GM06990 (cell line): Measurements from ENCODE around the gene MROH7.

Source experiments
- DNase-seq: peaks from one replicate; pipeline ENCODE4 v3.0.0-alpha.2; 2011; ENCODE audit not compliant: insufficient read length; ENCODE audit errors: extremely low read depth
- H3K27me3 ChIP-seq: replicated peaks from 2 replicates; pipeline ENCODE4 v1.6.0; 2011; ENCODE audit warnings: low read length; ENCODE audit not compliant: control insufficient read depth, insufficient read depth
- H3K36me3 ChIP-seq: 2 replicates; pipeline ENCODE4 v1.5.1; 2011; ENCODE audit warnings: low read length; ENCODE audit not compliant: control insufficient read depth, insufficient read depth
- H3K4me3 ChIP-seq: replicated peaks from 2 replicates; pipeline ENCODE4 v1.5.1; 2011; ENCODE audit warnings: low read depth, mild to moderate bottlenecking, control low read depth, low read length
- TF ChIP-seq, protein P1 (sequence below): IDR thresholded peaks from 2 replicates; pipeline ENCODE4 v1.5.1; 2011; ENCODE audit warnings: low read length, control low read depth, mild to moderate bottlenecking, inconsistent platforms; ENCODE audit not compliant: insufficient read depth, poor library complexity, severe bottlenecking

The MROH7 gene

DNA sequence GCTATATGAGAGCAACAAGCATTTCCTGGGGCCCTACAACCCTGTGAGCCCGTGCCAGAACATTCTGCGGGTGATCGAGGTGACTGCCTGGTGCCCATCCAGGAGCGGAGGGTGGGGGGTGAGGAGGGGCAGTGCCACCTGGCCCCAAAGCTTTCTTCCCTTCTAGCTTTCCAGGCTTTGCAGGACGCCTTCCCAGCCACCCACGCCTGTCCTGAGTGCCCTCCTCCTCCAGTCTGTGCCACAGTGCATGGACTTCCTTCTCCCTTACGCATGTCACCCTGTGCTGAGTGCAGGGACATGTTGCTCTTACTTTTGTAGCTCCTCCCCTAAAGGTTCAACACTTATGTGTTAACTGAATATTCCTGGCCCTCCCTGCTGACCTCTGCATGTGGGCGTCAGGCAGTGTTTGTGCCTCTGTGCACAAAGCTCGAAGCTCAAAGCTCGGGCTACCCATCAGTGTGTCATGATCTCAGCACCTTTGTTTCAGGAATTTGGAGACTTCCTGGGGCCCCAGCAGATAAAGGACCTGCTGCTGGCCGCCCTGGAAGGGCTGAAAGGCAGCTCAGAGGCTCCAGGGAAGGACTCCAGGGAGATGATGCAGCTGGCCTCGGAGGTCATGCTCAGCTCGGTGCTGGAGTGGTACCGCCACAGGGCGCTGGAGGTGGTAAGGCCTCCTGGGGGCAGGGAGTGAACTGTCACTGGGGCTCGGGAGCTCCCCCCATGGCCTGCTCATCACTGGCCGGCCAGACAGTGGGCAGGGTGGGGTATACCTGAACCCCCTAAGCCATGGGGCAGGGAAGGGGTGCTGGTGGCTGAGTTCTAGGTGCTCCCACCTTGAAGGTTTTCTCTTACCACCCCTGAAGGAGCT lies 37.4 kb downstream of the MROH7 start:
- TF ChIP-seq, protein P1, sequence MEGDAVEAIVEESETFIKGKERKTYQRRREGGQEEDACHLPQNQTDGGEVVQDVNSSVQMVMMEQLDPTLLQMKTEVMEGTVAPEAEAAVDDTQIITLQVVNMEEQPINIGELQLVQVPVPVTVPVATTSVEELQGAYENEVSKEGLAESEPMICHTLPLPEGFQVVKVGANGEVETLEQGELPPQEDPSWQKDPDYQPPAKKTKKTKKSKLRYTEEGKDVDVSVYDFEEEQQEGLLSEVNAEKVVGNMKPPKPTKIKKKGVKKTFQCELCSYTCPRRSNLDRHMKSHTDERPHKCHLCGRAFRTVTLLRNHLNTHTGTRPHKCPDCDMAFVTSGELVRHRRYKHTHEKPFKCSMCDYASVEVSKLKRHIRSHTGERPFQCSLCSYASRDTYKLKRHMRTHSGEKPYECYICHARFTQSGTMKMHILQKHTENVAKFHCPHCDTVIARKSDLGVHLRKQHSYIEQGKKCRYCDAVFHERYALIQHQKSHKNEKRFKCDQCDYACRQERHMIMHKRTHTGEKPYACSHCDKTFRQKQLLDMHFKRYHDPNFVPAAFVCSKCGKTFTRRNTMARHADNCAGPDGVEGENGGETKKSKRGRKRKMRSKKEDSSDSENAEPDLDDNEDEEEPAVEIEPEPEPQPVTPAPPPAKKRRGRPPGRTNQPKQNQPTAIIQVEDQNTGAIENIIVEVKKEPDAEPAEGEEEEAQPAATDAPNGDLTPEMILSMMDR: no peak
- DNase-seq: no peak
- no peaks in the 10 kb centered on the region for H3K36me3 ChIP-seq
- H3K4me3 ChIP-seq: no peak overlapping the region
- 0 out of 2 replicates have a peak, but pooled peaks cover 2% of the 10 kb centered on the region for H3K27me3 ChIP-seq

GRCh38 chr1:54679706-54680105 lies 38.1 kb downstream of the MROH7 start:
- Histone ChIP-seq H3K4me3 (no peak overlapping the region), H3K36me3 (no peaks in the 10 kb centered on the region), H3K27me3 (0 out of 2 replicates have a peak, but pooled peaks cover 2% of the 10 kb centered on the region)
- no peak for DNase-seq
- TF ChIP-seq, protein P1: no peak

DNA sequence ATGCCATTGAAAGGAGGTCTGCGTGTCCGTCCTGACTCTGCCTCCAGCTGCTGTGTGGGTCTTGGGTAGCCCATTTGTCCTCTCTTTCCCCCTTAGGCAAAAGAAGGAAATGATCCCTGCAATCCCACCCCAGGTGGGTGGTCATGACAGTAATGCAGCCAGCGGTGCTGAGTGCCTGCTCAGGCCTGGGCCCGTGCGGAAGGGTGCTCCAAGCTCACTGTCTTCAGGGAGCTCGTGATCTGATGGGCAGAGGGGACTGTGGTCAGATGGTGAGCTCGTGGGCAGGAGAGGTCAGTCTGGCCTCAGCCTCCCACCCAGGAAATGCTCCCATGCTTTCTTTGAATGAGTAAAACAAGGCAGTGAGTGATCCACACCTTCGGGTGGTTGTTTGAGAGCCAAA lies 38.8 kb downstream of the MROH7 start:
- DNase-seq: no peak
- Histone ChIP-seq H3K4me3 (no peak overlapping the region), H3K27me3 (0 out of 2 replicates have a peak, but pooled peaks cover 2% of the 10 kb centered on the region), H3K36me3 (no peaks in the 10 kb centered on the region)
- TF ChIP-seq, protein P1: no peak

GRCh38 chr1:54681358-54681757 lies 39.8 kb downstream of the MROH7 start:
- H3K36me3 ChIP-seq: no peaks in the 10 kb centered on the region
- H3K4me3 ChIP-seq: no peak overlapping the region
- no peak for DNase-seq
- TF ChIP-seq, protein P1: no peak
- 0 out of 2 replicates have a peak, but pooled peaks cover 2% of the 10 kb centered on the region for H3K27me3 ChIP-seq

DNA sequence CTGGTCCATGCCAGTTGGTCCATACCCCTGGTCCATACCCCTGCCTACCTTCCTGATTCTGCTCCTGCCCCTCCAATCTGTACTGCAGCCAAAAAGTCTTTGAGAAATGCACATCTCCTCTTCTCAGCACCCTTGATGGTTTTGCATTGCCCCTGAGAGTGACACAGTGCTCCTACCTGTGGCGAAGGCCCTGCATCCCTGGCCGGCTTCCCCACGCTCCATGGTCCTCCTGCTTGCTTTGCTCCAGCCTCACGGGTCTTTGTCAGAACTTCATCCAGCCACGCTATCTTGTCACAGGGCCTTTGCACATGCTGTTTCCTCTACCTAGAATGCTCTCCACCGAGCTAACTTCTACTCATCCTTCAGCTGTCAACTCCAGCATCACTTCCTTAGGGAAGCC lies 41.9 kb downstream of the MROH7 start:
- Histone ChIP-seq H3K27me3 (0 out of 2 replicates have a peak, but pooled peaks cover 2% of the 10 kb centered on the region), H3K4me3 (no peak overlapping the region), H3K36me3 (no peaks in the 10 kb centered on the region)
- DNase-seq: no peak
- TF ChIP-seq, protein P1: no peak
